DMS79 treated with DMSO at 0.1 percent for 48 hours (cell line): ENCODE measurements around the gene HIBADH.
"Not testable (repeated sequence)": the region's sequence is repeated elsewhere in the genome, so short reads cannot be mapped to it uniquely, and the experiment has no call there.

Source experiments
- DNase-seq: peaks from one replicate; lab custom pipeline; 2025; lab: John Stamatoyannopoulos, UW

HIBADH gene

DNA sequence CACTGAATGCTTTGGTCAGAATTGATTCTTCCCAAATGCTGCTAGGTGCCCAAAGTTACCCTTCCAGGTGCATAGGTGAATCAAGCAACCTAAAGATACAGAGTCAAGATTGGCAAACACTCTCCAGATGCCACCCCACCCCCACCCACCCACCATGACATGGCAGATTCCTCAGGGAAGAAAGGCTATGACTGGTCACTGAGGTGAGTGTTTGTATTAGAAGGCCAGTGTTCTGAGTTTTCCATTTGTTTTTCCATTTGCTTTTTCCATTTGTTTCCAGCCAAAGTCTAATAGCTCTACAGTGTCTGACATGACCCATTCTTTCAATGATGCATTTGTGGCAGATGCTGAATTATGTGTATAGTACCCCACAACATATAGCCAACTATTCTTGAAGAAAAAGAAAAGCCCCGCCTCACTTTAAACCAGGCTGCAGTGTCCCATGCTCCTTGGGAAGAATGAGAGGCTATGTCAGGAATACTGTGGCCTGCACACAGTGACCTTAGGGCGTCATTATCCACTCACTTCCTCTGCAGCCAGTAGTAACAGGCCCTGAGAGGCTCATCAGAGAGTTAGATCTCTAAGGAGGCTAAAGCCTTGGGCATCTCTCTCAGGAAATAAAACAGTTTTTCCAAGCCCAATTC, 16.1 kb upstream of the HIBADH start:
- no peak for DNase-seq

DNA sequence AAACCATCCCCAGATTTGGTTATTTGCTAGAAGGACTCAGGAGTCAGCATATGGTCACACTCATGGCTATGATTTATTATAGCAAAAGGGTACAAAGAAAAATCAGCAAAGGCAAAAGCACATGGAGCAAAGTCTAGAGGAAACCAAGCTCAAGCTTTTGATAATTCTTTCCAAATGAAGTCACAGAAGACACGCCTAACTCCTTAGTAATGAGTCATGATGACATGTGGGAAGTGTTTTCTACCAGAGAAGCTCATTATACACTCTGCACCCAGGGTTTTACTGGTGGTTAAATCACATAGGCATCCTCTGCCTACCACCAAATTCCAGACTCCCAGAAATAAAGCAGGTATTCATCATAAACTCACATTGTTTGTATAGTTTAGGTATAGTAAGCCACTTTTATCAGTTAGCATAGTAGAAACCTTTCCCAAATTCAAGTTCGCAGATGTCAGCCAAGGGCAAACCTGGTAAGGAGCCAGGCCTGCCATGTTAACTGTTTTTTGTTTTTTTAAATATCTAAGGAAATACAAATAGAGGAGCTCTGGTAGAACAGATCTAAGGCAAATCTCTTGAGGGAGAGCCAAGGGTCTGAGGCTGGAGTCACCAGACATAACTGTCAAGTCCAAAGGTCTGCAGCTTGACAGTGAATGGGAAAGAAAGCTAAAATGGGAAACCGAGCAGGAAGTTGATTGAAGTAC, 15.4 kb upstream of the HIBADH start:
- DNase-seq = no peak

DNA sequence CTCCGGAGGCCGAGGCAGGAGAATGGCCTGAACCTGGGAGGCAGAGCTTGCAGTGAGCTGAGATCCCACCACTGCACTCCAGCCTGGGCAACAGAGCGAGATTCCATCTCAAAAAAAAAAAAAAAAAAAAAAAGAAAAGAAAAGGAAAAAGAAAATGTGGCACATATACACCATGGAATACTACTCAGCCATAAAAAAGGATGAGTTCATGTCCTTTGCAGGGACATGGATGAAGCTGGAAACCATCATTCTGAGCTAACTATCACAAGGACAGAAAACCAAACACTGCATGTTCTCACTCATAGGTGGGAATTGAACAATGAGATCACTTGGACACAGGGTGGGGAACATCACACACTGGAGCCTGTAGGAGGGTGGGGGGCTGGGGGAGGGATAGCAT, 11.4 kb upstream of the HIBADH start:
- not testable (repeated sequence) for DNase-seq

DNA sequence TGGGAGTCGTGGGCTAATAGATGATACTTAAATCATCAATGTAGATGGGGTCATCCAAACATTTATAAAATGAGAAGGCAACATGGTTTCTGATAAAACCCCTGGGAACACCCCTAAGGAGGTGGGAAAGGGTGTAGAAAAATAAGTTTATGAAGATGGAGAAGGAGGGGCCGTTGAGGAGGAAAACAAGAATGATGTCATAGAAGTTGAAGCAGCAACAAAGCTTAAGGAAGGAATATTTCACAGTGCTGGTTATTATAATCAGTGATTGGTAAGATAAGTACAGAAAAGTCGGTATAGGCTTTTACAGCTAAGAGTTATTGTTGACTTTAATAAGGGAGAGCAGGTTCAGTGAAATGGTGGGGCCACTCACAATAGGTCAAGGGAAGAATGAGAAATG, 9.0 kb upstream of the HIBADH start:
- DNase-seq = no peak

DNA sequence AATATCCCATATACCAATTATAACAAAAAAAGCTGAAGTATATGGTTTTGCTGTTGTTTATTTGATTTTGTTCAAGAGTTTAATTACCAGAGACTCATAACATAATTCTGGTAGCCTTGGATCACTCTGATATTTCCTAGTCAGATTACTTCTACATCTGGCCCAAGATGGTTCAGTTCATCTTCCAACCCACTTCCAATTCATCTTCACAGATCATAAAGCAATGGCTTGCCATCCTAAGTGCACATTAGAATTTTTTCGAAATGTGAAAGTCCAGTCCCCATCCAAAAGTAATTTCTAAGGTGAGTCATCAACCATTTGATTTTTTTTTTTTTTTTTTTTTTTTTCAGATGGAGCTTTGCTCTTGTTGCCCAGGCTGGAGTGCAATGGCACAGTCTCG, 8.0 kb upstream of the HIBADH start:
- no peak for DNase-seq

DNA sequence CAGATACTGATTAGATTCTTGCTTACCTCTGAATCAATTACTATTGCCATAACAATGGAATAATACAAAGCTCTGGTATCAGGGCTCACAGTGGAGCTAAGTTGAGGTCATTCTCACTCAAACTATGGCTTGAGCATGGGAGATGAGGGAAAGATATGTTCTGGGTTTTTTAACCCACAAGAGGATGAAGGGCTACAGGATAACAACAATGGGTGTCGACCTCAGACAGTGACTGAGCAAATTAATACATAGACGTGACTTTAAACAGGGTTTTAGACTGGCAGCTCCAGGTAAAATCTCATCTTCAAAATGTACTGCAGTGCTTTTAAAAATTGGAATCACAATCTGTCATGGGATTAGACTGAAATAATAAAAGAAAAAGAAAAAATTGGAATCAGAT, 7.5 kb upstream of the HIBADH start:
- no peak for DNase-seq

DNA sequence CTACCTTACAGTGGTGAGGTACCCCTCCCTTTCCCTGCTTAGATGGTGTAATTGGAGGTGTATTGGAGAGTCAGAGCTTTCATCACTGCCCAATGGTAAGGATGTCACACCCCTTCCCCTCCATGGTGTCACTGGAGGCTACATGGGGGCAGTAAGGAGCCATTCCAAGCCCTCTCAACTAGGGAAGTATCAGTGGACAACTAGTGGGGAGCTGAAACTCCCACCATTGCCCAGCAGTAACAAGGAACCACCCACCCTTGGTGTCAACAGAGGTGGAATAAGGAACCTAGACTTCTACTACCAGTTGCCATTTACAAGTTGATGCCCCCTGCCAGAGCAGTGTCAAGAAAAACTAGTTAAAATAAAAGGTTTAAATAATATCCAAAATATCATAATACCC, 2.8 kb upstream of the HIBADH start:
- no peak for DNase-seq

DNA sequence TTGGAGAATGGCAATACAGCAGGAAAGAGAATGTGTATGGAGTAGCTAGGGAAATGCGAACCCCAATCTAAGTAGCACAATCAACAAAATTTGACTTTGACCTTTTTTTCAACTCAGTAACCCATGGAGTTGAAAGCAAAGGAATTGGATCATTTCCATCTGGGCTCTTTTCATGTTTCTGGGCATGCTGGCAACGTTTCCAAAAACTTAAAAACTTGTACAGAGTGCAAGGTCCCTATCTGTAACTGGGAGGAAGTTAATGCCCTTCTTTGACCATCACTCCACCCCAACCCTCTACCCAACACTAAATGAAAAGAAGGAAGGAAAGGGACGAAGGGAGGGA, 1.3 kb upstream of the HIBADH start:
- DNase-seq = no peak

DNA sequence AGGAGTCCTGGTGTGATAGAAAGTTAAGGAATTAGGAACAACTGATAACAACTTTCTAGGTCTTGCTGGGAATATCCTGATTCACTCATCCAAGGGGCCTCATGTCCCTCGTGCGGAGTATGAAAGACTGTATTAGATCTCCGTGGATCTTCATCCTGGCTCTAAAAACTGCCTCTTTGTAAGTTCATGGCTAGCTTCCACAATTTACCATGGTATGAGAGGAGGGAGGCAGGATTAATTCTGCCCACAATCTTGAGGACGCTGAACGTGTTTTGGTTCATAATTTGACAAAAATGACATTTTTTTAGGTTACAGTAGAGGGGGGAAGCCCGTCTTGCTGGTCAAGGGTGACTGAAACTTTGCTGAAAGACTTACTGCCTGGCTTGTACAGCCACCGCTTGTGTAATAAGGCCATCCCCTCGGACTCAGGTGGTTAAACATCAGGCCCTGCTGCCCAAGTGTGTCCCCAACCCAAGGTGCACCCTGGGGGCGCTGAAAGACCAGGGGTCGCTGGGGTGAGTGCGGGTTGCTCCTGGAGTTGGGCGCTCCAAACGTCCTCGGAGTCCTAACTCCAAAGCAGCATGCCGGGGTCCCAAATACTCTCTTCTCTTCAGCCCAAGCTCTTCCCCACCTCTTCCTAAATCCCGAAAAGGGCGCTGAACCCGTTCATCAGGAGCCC, 733 bp downstream of the HIBADH start:
- peak; percentile 56 for DNase-seq

DNA sequence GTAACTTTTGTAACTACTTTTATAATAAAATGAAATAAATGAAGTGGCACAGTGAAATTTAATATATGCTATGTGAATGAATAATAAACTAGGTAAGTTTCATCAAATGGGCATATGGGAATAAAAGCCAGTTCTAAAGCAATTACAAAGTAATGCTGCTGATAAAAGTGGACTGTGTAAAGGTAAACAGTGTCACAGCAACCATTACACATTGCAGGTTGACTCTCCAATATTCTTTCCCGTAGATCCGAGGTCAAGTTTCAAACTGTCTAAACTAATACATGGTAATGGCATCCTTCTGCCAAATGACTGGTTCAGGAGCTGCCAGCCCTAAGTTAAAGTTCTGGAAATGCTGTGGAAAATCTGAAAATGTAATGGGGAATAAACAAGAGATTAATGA, 6.0 kb downstream of the HIBADH start:
- DNase-seq = no peak

DNA sequence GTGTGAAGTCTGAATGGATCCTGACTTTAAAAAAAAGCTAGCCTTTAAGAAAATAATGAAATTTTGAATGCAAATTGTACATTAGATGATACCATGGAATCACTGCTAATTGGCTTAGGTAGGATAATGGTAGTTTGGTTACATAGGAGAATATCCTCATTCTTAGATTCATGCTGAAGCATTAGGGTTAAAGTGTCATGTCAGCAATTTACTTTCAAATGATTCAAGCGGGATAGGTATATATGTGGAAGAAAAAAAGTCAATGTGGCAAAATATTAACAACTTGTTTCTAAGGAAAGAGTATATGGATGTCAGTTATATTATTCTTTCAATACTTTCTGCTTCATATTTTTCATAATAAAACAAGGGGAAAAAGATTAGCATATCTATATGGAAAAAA, 7.5 kb downstream of the HIBADH start:
- DNase-seq = no peak

DNA sequence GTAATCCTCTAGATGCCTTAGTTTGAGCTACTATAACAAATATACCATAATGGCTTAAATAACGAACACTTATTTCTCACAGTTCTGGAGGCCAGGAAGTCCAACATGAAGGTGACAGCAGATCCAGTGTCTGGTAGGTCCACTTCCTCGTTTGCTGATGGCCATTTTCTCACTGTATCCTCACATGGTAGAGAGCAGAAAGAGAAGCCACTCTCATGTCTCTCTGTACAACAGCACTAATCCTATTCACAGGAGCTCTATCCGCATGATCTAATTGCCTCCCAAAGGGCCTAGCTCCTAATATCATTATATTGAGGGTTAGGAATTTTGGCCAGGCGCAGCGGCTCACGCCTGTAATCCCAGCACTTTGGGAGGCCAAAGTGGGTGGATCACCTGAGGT, 10.2 kb downstream of the HIBADH start:
- DNase-seq = no peak

DNA sequence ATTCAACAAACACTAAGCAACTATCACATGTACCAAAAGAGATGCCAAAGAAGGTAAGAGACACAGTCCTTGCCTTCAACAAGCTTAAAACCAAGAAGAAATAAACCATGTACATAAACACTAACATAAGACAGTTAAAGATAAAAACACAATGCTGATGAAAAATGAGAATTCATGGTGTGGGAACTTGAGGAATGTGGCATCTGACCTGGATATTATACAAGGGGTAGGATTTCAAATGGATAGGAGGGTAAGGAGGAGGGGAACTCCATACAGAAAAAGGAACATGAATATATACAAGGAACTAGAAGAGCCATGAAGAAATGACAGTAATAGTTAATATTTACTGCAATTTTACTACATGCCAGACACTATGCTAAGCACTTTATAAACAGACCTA, 11.0 kb downstream of the HIBADH start:
- no peak for DNase-seq

DNA sequence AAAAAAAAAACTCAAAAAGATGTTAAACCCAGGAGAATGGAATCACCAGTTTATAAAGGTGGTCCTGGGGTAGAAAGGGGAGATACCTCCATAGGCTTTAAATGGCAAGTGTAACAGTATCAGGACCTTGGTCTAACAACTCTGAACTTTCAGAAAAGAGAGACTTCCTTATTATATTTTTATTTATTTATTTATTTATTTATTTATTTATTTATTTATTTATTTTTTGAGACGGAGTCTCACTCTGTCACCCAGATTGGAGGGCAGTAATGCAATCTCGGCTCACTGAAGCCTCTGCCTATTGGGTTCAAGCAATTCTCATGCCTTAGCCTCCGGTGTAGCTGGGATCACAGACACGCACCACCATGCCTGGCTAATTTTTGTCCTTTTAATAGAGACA, 12.4 kb downstream of the HIBADH start:
- DNase-seq = no peak

DNA sequence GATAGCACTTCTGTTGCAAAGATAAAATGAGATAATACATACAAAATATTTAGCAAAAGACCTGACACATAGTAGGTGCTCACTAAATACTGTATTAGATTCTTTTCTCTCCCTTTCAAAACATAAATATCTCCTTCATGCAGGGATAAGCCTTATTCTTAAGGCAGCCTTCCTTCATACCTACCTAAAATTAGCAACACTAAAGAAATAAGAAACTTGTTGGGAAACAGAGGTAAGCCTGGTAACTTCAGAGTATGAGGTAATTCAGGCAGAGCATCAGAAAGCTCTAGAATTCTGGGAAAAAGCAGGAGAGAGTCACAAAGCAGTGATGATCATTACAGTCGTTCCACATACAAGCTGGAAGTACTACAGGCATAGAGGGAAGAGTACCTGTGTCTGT, 15.2 kb downstream of the HIBADH start:
- DNase-seq = no peak

DNA sequence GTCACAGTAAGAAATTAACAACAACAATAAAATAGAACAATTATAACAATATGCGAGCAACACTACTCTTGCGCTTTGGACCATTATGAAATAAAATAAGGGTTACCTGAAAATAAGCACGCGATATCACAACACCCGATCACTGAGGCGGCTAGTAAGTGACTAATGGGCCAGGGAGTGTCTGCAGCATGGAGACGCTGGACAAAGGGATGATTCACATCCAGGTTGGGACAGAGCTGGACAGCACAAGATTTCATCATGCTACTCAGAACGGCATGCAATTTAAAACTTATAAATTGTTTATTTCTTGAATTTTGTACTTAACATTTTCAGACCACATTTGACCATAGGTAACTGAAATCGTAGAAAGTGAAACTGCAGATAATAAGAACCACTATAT, 15.6 kb downstream of the HIBADH start:
- no peak for DNase-seq

DNA sequence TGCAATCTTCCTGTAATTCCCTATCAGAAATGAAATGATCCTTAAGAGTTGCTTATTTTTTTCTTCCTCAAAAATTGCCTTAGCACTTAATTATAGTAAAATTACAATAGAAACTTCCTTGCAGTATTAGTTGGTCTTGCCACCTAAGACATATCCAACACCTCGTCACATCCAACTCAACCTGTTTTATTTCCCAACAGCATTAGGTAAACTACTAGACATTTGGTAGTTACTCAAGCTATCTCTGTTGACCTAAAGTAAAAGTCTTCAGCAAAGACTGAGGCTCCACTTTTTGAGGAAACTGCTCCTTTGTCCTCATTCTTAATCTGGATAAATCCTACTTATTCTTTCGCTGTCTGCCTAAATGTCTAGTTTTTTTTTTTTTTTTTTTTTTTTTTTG, 20.4 kb downstream of the HIBADH start:
- DNase-seq = no peak

DNA sequence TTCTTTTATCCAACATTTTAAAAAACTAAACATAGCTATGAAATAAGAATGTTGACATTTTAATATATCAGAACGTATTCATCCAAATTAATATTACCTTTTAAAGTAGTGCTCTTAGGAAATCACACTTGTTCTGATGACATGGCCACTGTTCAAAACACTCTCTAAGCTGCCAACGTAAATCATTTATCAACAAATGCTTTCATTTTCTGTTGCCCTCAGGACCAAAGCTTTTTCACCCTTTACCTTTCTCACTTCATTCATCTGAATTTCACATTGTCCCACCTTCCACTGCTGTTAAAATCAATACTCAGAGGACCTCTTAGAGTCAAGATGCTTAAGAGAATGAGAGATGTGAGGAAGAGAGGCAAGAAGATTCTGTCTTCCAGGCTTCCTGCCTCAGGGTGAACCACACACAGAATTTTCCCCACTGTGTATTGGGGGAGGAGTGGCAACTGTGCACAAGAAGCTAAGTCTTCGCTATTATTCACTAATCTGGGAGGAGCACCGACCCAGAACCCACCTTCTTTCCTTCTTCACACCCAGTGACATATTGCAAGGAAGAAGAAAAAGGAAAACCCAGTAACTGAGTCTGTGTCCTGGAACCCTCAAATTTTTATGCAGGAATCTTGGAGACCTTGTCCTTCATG, 21.0 kb downstream of the HIBADH start:
- peak; percentile 36 for DNase-seq

DNA sequence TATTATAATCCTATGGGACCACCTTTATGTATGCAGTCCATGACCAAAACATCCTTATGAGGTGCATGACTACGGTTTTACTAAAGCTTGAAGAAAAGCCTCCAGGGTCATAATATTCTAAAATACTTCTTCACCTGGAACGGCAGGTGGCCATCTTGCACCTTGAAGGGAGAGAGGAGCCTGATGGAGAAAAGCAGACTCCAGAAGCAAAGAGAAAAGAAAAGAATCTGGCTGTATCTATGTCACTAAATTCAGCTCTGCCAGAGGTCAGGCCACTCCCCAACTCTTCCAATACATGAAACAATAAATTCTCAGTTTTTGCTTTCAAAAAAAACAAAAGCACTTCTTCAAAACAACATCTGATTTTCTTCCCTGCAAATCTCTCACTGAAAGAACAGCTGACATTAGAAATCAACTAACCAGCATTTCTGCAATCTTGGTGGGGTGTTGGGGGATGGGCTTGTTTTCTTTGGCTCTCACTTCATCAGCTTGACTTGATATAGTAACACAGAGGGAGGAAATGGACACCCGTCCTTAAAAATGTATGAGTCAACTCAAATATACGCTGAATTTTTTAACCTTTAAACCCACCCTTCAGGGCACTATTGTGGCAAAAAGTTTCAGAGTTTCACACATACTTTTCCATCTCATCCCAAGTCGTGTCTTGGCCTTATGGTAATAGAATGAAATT, 21.7 kb downstream of the HIBADH start:
- peak; percentile 29 for DNase-seq

DNA sequence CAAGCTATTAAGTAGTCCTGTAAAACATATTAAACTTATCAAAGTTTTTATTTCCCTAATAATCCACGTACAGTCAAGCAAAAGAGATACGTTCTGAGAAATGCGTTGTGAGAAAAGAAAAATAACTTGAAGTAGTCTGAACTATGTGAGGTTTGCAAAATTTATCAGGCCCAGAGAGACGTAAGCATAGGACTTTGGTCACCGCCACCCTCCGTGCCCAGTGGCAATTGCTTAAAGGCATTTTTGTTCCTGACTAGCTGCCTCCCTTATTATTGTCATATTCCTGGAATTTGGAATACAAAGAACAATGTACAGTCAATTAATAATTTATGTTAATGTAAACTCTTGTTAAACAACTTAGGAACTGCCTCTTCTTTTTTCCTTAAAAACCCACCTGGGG, 22.8 kb downstream of the HIBADH start:
- DNase-seq = no peak

DNA sequence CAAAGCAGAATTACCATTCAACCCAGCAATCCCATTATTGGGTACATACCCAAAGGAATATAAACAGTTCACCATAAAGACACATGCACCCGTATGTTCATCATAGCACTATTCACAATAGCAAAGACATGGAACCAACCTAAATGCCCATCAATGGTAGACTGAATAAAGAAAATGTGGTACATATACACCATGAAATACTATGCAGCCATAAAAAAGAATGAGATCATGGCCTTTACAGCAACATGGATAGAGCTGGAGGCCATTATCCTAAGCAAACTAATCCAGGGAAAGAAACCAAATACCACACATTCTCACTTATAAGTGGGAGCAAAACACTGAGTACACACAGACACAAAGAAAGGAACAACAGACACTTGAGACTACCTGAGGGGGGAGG, 23.6 kb downstream of the HIBADH start:
- not testable (repeated sequence) for DNase-seq

DNA sequence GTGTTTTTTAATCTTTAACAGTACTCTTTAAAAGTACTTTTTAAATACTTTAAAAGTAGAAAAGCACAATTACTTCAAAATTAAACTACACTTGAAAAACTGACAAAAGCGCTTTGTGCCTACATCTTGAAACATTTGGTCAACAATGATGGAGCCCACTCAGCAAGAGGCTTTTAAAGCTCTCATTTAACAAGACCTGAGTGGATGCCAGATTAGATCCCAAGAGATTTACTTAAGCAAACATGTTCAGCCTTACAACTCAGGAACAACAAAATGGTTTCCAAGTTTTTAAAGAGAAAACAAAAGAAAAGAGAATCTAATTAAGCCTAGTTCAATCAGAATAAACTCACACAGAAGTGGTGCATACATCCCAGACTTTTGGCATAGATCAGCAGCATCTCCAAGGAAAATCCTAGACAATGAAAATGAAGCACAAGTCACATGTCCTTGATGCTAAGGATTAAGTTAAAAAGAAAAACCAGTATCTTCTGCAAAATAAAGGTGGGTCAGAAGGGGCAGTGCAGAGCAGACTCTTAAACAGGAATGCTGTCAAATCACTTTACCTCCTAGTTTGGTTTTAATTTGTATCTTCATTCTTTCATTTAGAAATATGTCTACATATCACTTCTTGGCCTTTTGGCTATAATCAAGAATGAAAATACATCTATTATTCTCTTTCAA, 26.2 kb downstream of the HIBADH start:
- DNase-seq = peak; percentile 97
